IPS-15b (cell line): ENCODE data around the gene SRCIN1.

Source experiments
- H3K27me3 ChIP-seq: one replicate; pipeline ENCODE4 v1.6.1; 2013; ENCODE audit warnings: low read length; ENCODE audit not compliant: control insufficient read depth, insufficient read depth
- H3K36me3 ChIP-seq: one replicate; pipeline ENCODE4 v1.6.1; 2013; ENCODE audit warnings: low read length; ENCODE audit not compliant: control insufficient read depth, insufficient read depth
- H3K4me1 ChIP-seq: one replicate; pipeline ENCODE4 v1.6.1; 2013; ENCODE audit warnings: mild to moderate bottlenecking, low read length; ENCODE audit not compliant: control insufficient read depth, insufficient read depth
- H3K4me3 ChIP-seq: one replicate; pipeline ENCODE4 v1.5.1; 2013; ENCODE audit warnings: low read depth, low read length
- H3K9ac ChIP-seq: one replicate; pipeline ENCODE4 v1.6.1; 2013; ENCODE audit warnings: low read depth, mild to moderate bottlenecking, low read length
- H3K9me3 ChIP-seq: one replicate; pipeline ENCODE4 v1.6.1; 2013; ENCODE audit warnings: mild to moderate bottlenecking, low read length; ENCODE audit not compliant: control insufficient read depth, insufficient read depth

Gene SRCIN1

GRCh38 chr17:38595892-38596291, 9.9 kb downstream of the SRCIN1 start:
- H3K9ac ChIP-seq, result no peak overlapping the region
- H3K36me3 ChIP-seq, result no peaks in the 10 kb centered on the region
- H3K4me3 ChIP-seq, result no peak overlapping the region
- peaks cover 17% of the 10 kb centered on the region for H3K4me1 ChIP-seq
- H3K9me3 ChIP-seq, result no peaks in the 10 kb centered on the region
- H3K27me3 ChIP-seq, result peaks cover 33% of the 10 kb centered on the region

GRCh38 chr17:38594152-38594551, 11.6 kb downstream of the SRCIN1 start:
- Histone ChIP-seq H3K9me3 (no peaks in the 10 kb centered on the region), H3K4me1 (peaks cover 5% of the 10 kb centered on the region), H3K27me3 (peaks cover 21% of the 10 kb centered on the region), H3K9ac (no peak overlapping the region), H3K36me3 (no peaks in the 10 kb centered on the region), H3K4me3 (no peak overlapping the region)

DNA sequence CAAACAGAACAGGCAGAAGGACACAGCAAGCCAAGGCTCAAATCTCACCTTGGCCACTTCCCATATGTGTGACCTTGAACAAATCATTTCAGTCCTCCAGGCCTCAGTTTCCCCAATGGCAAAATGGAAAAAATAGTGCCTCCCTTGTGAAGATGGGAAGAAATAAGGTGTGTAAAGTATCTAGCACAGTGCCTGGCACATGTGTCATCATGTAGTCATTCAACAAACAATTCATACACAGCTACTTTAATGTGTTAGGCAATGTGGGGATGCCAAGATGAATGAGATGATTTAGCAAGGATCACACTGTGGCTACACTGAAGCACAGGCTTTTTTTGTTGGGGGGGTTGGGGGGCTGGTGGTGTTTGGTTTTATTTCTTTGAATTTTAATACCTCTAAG, 13.3 kb downstream of the SRCIN1 start:
- Histone ChIP-seq H3K4me3 (no peak overlapping the region), H3K9ac (no peak overlapping the region), H3K4me1 (peaks cover 9% of the 10 kb centered on the region), H3K36me3 (no peaks in the 10 kb centered on the region), H3K9me3 (no peaks in the 10 kb centered on the region), H3K27me3 (peaks cover 18% of the 10 kb centered on the region)

GRCh38 chr17:38591759-38592241, 14.0 kb downstream of the SRCIN1 start:
- Histone ChIP-seq H3K4me3 (no peak overlapping the region), H3K27me3 (peaks cover 11% of the 10 kb centered on the region), H3K9ac (no peak overlapping the region), H3K36me3 (no peaks in the 10 kb centered on the region), H3K4me1 (peaks cover 9% of the 10 kb centered on the region), H3K9me3 (no peaks in the 10 kb centered on the region)

GRCh38 chr17:38590988-38591758, 14.6 kb downstream of the SRCIN1 start:
- no peaks in the 10 kb centered on the region for H3K36me3 ChIP-seq
- peaks cover 9% of the 10 kb centered on the region for H3K4me1 ChIP-seq
- H3K27me3 ChIP-seq, result peaks cover 7% of the 10 kb centered on the region
- no peak overlapping the region for H3K4me3 ChIP-seq
- H3K9me3 ChIP-seq, result no peaks in the 10 kb centered on the region
- H3K9ac ChIP-seq, result no peak overlapping the region

GRCh38 chr17:38589462-38590114, 16.2 kb downstream of the SRCIN1 start:
- H3K36me3 ChIP-seq, result no peaks in the 10 kb centered on the region
- no peak overlapping the region for H3K4me3 ChIP-seq
- H3K9ac ChIP-seq, result no peak overlapping the region
- H3K4me1 ChIP-seq, result peaks cover 20% of the 10 kb centered on the region
- no peaks in the 10 kb centered on the region for H3K9me3 ChIP-seq
- H3K27me3 ChIP-seq, result peaks cover 13% of the 10 kb centered on the region

- no peak overlapping the region for H3K9ac ChIP-seq
- H3K27me3 ChIP-seq, result peaks cover 16% of the 10 kb centered on the region
- H3K4me1 ChIP-seq, result peaks cover 25% of the 10 kb centered on the region
- no peaks in the 10 kb centered on the region for H3K36me3 ChIP-seq
- no peaks in the 10 kb centered on the region for H3K9me3 ChIP-seq
- H3K4me3 ChIP-seq, result no peak overlapping the region
Observed at GRCh38 chr17:38588788-38589174, 17.0 kb downstream of the SRCIN1 start.

GRCh38 chr17:38587947-38588787, 17.6 kb downstream of the SRCIN1 start:
- Histone ChIP-seq H3K36me3 (no peaks in the 10 kb centered on the region), H3K4me3 (no peak overlapping the region), H3K4me1 (peaks cover 25% of the 10 kb centered on the region), H3K9ac (no peak overlapping the region), H3K27me3 (peaks cover 18% of the 10 kb centered on the region), H3K9me3 (no peaks in the 10 kb centered on the region)

DNA sequence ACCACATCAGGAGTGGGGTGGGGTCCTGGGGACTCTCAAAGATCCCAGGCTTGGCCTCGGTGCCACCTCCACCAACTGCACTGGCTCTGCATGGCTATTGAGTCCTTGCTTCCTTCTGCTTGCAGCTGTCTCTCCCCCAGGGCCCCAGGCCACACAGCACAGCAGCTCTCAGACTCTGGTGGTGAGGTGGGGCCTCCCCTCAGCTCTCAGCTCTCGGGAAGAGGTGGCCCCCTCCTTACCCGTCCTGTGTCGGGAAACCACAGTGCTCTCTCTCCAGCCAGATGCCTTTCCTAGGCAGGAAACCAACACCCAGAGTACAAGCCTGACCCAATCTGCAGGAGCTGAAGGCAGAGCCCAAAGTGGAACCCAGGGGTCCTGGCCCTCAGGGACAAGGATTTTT, 18.5 kb downstream of the SRCIN1 start:
- no peak overlapping the region for H3K4me3 ChIP-seq
- H3K36me3 ChIP-seq, result no peaks in the 10 kb centered on the region
- H3K4me1 ChIP-seq, result peaks cover 25% of the 10 kb centered on the region
- H3K9ac ChIP-seq, result no peak overlapping the region
- H3K9me3 ChIP-seq, result no peaks in the 10 kb centered on the region
- peaks cover 26% of the 10 kb centered on the region for H3K27me3 ChIP-seq

DNA sequence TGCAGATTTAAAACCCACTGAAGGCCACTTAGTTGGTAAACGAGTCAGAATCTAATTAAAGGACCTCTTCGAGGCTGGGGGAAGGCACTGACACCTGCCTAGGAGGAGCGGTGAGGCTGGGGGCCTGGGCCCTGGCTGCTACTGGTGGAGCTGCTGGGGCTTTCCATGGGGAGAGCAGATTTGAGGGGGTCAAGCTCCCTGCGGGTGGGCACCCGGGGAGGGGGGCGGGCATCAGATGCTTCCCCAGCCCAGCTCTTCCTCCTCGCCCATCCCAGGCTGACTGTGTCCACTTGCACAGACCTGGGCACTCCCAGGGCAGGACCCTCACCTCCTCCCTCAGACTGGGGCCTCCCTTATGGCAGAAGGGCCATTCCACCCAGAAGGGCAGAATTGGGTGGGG, 19.0 kb downstream of the SRCIN1 start:
- no peaks in the 10 kb centered on the region for H3K36me3 ChIP-seq
- peaks cover 25% of the 10 kb centered on the region for H3K4me1 ChIP-seq
- H3K9me3 ChIP-seq, result no peaks in the 10 kb centered on the region
- no peak overlapping the region for H3K4me3 ChIP-seq
- H3K9ac ChIP-seq, result no peak overlapping the region
- H3K27me3 ChIP-seq, result peaks cover 30% of the 10 kb centered on the region

DNA sequence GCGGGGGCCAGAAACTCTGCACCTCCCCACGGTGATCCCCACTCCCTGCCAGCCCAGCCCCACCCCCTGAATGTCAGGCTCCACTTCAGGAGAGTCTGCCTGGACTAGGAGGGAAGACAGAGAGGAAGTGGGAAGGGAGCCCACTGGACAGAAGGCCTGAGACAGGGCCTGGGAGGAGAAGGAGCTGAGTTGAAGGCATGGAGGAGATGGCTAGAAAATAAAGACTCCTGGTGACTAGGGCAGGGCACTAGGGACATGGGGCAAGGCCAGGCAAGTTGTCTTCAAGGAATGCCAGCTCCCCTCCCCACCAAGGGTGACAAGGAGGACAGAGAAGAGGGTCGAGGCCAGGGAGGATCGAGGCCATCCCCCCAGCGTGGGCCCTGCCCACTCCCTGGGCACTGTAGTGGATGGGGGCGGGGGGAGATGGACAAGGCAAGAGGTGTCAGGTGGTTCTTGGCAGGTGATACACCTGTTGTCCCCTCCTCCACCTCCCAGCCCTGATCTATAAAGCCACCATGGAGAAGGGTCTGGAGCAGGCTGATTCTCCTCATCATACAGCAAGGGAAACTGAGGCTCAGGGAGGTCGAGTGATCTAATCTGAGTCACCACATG, 19.7 kb downstream of the SRCIN1 start:
- Histone ChIP-seq H3K27me3 (peaks cover 34% of the 10 kb centered on the region), H3K4me1 (peaks cover 25% of the 10 kb centered on the region)

More for the DNA sequence above, 19.7 kb downstream of the SRCIN1 start:
- H3K4me3 ChIP-seq, result no peak overlapping the region
- no peaks in the 10 kb centered on the region for H3K9me3 ChIP-seq
- no peak overlapping the region for H3K9ac ChIP-seq
- H3K36me3 ChIP-seq, result no peaks in the 10 kb centered on the region
